Endodermal cell (in vitro differentiated cells): Measurements from ENCODE around the gene IL12RB2. TPM values are rescaled to one million over a fixed set of nuclear protein-coding genes. Genes with fewer than 3 reads are reported as not detected.

Experiments
- DNase-seq: peaks from one replicate; pipeline ENCODE4 v3.0.0-alpha.2; 2017
- H3K27ac ChIP-seq: 2 replicates; pipeline ENCODE4 v1.5.1; 2013; ENCODE audit warnings: mild to moderate bottlenecking, low read depth, low read length, moderate library complexity
- H3K27me3 ChIP-seq: 2 replicates; pipeline ENCODE4 v1.6.1; 2013; ENCODE audit warnings: mild to moderate bottlenecking, low read length, moderate library complexity; ENCODE audit not compliant: insufficient read depth, control insufficient read depth, poor library complexity, severe bottlenecking
- H3K36me3 ChIP-seq: 2 replicates; pipeline ENCODE4 v1.7.0; 2013; ENCODE audit warnings: mild to moderate bottlenecking, low read length, moderate library complexity; ENCODE audit not compliant: control insufficient read depth, insufficient read depth
- H3K4me1 ChIP-seq: one replicate; pipeline ENCODE4 v1.7.0; 2013; ENCODE audit warnings: low read length; ENCODE audit not compliant: control insufficient read depth, insufficient read depth
- H3K4me3 ChIP-seq: 2 replicates; pipeline ENCODE4 v1.5.1; 2013; ENCODE audit warnings: mild to moderate bottlenecking, low read length, moderate library complexity
- H3K9ac ChIP-seq: 2 replicates; pipeline ENCODE4 v1.6.1; 2013; ENCODE audit warnings: mild to moderate bottlenecking, low read length, moderate library complexity; ENCODE audit not compliant: poor library complexity, severe bottlenecking; ENCODE audit errors: extremely low read depth
- H3K9me3 ChIP-seq: 2 replicates; pipeline ENCODE4 v1.6.1; 2013; ENCODE audit warnings: mild to moderate bottlenecking, low read length, moderate library complexity; ENCODE audit not compliant: control insufficient read depth
- H3K27ac Mint-ChIP-seq: 2 replicates; pipeline ENCODE4 v1.8.0; 2020; ENCODE audit warnings: mixed read lengths
- H3K27me3 Mint-ChIP-seq: 2 replicates; pipeline ENCODE4 v1.8.0; 2021; ENCODE audit warnings: mild to moderate bottlenecking, mixed read lengths; ENCODE audit not compliant: insufficient read depth
- H3K36me3 Mint-ChIP-seq: 2 replicates; pipeline ENCODE4 v1.8.0; 2020; ENCODE audit warnings: low read depth, mixed read lengths
- H3K4me1 Mint-ChIP-seq: 2 replicates; pipeline ENCODE4 v1.8.0; 2020; ENCODE audit warnings: mixed read lengths
- H3K4me3 Mint-ChIP-seq: 2 replicates; pipeline ENCODE4 v1.8.0; 2020; ENCODE audit warnings: mild to moderate bottlenecking, moderate library complexity, mixed read lengths
- H3K9me3 Mint-ChIP-seq: 2 replicates; pipeline ENCODE4 v1.8.0; 2020; ENCODE audit warnings: mild to moderate bottlenecking, mixed read lengths
- CTCF ChIP-seq: fragments of 200-600 bp; sonication (generic); conservative IDR thresholded peaks from 2 replicates; pipeline ENCODE4 v1.5.0; 2021; ENCODE audit warnings: antibody characterized with exemption, mild to moderate bottlenecking
- WGBS, 2 experiments: methylation state at CpG; one replicate each; pipeline versions ENCODE4 v1.1.5 to v1.1.7; 2013; ENCODE audit warnings: missing lambda C conversion rate in 2 of 2, mixed read lengths in 1 of 2; ENCODE audit not compliant: insufficient coverage in 1 of 2, insufficient read length in 1 of 2; 5-methylcytosine and 5-hydroxymethylcytosine counted together
- total RNA-seq, 2 donors: library from RNA; stranded (reverse); fragmentation: NEBNext Ultra II Directional in 1 of 2; extraction: Animal tissue kit (Norgen Biotek cat#: 25700) in 1 of 2; gene quantifications; 2 replicates in 1 of 2; 3 replicates in 1 of 2; pipeline ENCODE4 v1.2.1, GENCODE V29; 2021

The IL12RB2 gene
- total RNA-seq, 2 donors from 2014 or later: 0.29 TPM; not detected in 1

GRCh38 chr1:67270541-67270940, 37.1 kb upstream of the IL12RB2 start:
- WGBS, 2 experiments: 90 to 100% methylated on average over 1 to 3 of the region's 3 CpGs

GRCh38 chr1:67273591-67273990, 34.1 kb upstream of the IL12RB2 start:
- H3K27ac Mint-ChIP-seq: no peak overlapping the region
- no peaks in the 10 kb centered on the region for H3K36me3 Mint-ChIP-seq
- H3K4me1 Mint-ChIP-seq: no peaks in the 10 kb centered on the region
- H3K9ac ChIP-seq: no peak overlapping the region
- DNase-seq: no peak
- no peak overlapping the region for H3K4me3 Mint-ChIP-seq
- H3K27me3 ChIP-seq: no peaks in the 10 kb centered on the region
- WGBS, 2 experiments: 96 to 97% methylated on average over 3 to 4 of the region's 4 CpGs
- no peaks in the 10 kb centered on the region for H3K9me3 ChIP-seq
- no peak for TF ChIP-seq CTCF
- no peaks in the 10 kb centered on the region for H3K4me1 ChIP-seq
- peaks cover 11% of the 10 kb centered on the region for H3K9me3 Mint-ChIP-seq
- no peak overlapping the region for H3K4me3 ChIP-seq
- no peaks in the 10 kb centered on the region for H3K36me3 ChIP-seq
- no peak overlapping the region for H3K27ac ChIP-seq
- no peaks in the 10 kb centered on the region for H3K27me3 Mint-ChIP-seq

More at GRCh38 chr1:67270541-67270940, 37.1 kb upstream of the IL12RB2 start:
- TF ChIP-seq CTCF: no peak
- H3K27me3 ChIP-seq: no peaks in the 10 kb centered on the region
- Mint-ChIP-seq H3K4me3 (no peak overlapping the region), H3K36me3 (no peaks in the 10 kb centered on the region), H3K27ac (no peak overlapping the region), H3K27me3 (no peaks in the 10 kb centered on the region), H3K4me1 (no peaks in the 10 kb centered on the region), H3K9me3 (peaks cover 11% of the 10 kb centered on the region)
- H3K27ac ChIP-seq: no peak overlapping the region
- no peak overlapping the region for H3K4me3 ChIP-seq
- no peaks in the 10 kb centered on the region for H3K9me3 ChIP-seq
- no peaks in the 10 kb centered on the region for H3K36me3 ChIP-seq
- DNase-seq: no peak
- H3K4me1 ChIP-seq: no peaks in the 10 kb centered on the region
- no peak overlapping the region for H3K9ac ChIP-seq

- H3K4me3 Mint-ChIP-seq: no peak overlapping the region
Observed at GRCh38 chr1:67274623-67275325, 32.9 kb upstream of the IL12RB2 start.

More at GRCh38 chr1:67274623-67275325, 32.9 kb upstream of the IL12RB2 start:
- Mint-ChIP-seq H3K9me3 (peaks cover 11% of the 10 kb centered on the region), H3K4me1 (peaks cover 1% of the 10 kb centered on the region), H3K27me3 (no peaks in the 10 kb centered on the region), H3K36me3 (no peaks in the 10 kb centered on the region), H3K27ac (no peak overlapping the region)
- no peaks in the 10 kb centered on the region for H3K36me3 ChIP-seq
- H3K4me1 ChIP-seq: no peaks in the 10 kb centered on the region
- H3K27ac ChIP-seq: no peak overlapping the region
- H3K9me3 ChIP-seq: no peaks in the 10 kb centered on the region
- H3K9ac ChIP-seq: no peak overlapping the region
- DNase-seq: no peak
- 91% methylated on average over 5 of the region's 5 CpGs for WGBS, 2 experiments
- no peaks in the 10 kb centered on the region for H3K27me3 ChIP-seq
- TF ChIP-seq CTCF: no peak
- no peak overlapping the region for H3K4me3 ChIP-seq
